Measurements from ENCODE around the gene B3GAT1. TPM values are rescaled to one million over a fixed set of nuclear protein-coding genes. Genes with fewer than 3 reads are reported as not detected.

Gene B3GAT1
- total and polyA plus RNA-seq, 2 experiments from 2014 or later: 4.8 to 28.3 TPM

DNA sequence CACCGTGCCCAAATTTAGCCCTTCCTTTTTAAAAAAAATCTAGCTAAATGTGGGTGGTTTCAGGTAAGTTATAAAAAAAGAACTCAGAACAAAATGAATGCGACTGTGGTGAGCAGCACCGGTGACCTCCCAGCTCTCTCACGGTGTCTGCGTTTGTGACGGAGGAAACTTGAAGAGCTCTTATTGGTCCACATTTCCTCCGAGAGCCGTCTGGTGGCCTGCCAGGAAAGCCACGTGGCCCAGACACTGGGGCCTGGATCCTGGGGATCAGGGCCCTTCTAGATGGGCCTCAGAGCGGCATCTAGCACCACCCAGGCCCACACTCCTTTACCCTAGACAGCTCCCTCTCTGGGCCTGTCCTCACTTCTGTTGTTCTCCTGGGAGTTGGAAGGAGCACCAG is 39.5 kb downstream of the B3GAT1 start (continued):
- TF ChIP-seq, protein P1, sequence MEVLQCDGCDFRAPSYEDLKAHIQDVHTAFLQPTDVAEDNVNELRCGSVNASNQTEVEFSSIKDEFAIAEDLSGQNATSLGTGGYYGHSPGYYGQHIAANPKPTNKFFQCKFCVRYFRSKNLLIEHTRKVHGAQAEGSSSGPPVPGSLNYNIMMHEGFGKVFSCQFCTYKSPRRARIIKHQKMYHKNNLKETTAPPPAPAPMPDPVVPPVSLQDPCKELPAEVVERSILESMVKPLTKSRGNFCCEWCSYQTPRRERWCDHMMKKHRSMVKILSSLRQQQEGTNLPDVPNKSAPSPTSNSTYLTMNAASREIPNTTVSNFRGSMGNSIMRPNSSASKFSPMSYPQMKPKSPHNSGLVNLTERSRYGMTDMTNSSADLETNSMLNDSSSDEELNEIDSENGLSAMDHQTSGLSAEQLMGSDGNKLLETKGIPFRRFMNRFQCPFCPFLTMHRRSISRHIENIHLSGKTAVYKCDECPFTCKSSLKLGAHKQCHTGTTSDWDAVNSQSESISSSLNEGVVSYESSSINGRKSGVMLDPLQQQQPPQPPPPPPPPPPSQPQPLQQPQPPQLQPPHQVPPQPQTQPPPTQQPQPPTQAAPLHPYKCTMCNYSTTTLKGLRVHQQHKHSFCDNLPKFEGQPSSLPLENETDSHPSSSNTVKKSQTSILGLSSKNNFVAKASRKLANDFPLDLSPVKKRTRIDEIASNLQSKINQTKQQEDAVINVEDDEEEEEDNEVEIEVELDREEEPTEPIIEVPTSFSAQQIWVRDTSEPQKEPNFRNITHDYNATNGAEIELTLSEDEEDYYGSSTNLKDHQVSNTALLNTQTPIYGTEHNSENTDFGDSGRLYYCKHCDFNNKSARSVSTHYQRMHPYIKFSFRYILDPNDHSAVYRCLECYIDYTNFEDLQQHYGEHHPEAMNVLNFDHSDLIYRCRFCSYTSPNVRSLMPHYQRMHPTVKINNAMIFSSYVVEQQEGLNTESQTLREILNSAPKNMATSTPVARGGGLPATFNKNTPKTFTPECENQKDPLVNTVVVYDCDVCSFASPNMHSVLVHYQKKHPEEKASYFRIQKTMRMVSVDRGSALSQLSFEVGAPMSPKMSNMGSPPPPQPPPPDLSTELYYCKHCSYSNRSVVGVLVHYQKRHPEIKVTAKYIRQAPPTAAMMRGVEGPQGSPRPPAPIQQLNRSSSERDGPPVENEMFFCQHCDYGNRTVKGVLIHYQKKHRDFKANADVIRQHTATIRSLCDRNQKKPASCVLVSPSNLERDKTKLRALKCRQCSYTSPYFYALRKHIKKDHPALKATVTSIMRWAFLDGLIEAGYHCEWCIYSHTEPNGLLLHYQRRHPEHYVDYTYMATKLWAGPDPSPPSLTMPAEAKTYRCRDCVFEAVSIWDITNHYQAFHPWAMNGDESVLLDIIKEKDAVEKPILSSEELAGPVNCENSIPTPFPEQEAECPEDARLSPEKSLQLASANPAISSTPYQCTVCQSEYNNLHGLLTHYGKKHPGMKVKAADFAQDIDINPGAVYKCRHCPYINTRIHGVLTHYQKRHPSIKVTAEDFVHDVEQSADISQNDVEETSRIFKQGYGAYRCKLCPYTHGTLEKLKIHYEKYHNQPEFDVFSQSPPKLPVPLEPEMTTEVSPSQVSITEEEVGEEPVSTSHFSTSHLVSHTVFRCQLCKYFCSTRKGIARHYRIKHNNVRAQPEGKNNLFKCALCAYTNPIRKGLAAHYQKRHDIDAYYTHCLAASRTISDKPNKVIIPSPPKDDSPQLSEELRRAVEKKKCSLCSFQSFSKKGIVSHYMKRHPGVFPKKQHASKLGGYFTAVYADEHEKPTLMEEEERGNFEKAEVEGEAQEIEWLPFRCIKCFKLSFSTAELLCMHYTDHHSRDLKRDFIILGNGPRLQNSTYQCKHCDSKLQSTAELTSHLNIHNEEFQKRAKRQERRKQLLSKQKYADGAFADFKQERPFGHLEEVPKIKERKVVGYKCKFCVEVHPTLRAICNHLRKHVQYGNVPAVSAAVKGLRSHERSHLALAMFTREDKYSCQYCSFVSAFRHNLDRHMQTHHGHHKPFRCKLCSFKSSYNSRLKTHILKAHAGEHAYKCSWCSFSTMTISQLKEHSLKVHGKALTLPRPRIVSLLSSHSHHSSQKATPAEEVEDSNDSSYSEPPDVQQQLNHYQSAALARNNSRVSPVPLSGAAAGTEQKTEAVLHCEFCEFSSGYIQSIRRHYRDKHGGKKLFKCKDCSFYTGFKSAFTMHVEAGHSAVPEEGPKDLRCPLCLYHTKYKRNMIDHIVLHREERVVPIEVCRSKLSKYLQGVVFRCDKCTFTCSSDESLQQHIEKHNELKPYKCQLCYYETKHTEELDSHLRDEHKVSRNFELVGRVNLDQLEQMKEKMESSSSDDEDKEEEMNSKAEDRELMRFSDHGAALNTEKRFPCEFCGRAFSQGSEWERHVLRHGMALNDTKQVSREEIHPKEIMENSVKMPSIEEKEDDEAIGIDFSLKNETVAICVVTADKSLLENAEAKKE (CRISPR knock-in tag; IDR thresholded peaks at IDR 0.05): no peak

- Mint-ChIP-seq H3K27ac (no peak overlapping the region), H3K4me1 (peaks cover 7% of the 10 kb centered on the region), H3K36me3 (ENCODE audit: low read depth) (peaks cover 4% of the 10 kb centered on the region; the same call in 2 of the 3 replicates), H3K9me3 (no peaks in the 10 kb centered on the region), H3K4me3 (no peak overlapping the region), H3K27me3 (ENCODE audit: insufficient read depth, low read depth, poor library complexity) (peaks cover 10% of the 10 kb centered on the region)
- Histone ChIP-seq H3K9me2 (ENCODE audit: insufficient read depth) (no peaks in the 10 kb centered on the region), H3K4me2 (no peak overlapping the region), H3K27ac (ENCODE audit: low read depth) (no peak overlapping the region), H3K4me3 (no peak overlapping the region), H2AFZ (no peak overlapping the region), H4K20me1 (replicated peaks; ENCODE audit: insufficient read depth) (no peaks in the 10 kb centered on the region), H3K79me2 (replicated peaks; ENCODE audit: insufficient read depth) (no peaks in the 10 kb centered on the region), H3K27me3 (ENCODE audit: insufficient read depth) (no peaks in the 10 kb centered on the region), H3K36me3 (ENCODE audit: insufficient read depth) (no peaks in the 10 kb centered on the region), H3F3A (replicated peaks; ENCODE audit: low read depth) (no peaks in the 10 kb centered on the region), H3K4me1 (ENCODE audit: insufficient read depth) (no peaks in the 10 kb centered on the region)
- no peak for DNase-seq (ENCODE audit: low spot score)
- no peak for ATAC-seq
- TF ChIP-seq ZNF114 (CRISPR knock-in tag; IDR thresholded peaks at IDR 0.05) (no peak), REST (IDR thresholded peaks at IDR 0.05; ENCODE audit: unreplicated experiment) (no peak), ETS1 (IDR thresholded peaks at IDR 0.05) (no peak), NANOG (IDR thresholded peaks at IDR 0.05; ENCODE audit: borderline replicate concordance) (no peak), POLR2AphosphoS5 (IDR thresholded peaks at IDR 0.05; ENCODE audit: low read depth) (no peak)
- TF ChIP-seq, protein P2, sequence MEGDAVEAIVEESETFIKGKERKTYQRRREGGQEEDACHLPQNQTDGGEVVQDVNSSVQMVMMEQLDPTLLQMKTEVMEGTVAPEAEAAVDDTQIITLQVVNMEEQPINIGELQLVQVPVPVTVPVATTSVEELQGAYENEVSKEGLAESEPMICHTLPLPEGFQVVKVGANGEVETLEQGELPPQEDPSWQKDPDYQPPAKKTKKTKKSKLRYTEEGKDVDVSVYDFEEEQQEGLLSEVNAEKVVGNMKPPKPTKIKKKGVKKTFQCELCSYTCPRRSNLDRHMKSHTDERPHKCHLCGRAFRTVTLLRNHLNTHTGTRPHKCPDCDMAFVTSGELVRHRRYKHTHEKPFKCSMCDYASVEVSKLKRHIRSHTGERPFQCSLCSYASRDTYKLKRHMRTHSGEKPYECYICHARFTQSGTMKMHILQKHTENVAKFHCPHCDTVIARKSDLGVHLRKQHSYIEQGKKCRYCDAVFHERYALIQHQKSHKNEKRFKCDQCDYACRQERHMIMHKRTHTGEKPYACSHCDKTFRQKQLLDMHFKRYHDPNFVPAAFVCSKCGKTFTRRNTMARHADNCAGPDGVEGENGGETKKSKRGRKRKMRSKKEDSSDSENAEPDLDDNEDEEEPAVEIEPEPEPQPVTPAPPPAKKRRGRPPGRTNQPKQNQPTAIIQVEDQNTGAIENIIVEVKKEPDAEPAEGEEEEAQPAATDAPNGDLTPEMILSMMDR (conservative IDR thresholded peaks at IDR 0.05; ENCODE audit: low read depth in 2 of 2): no peak
These were observed 40.4 kb downstream of the B3GAT1 start for GRCh38 chr11:134371436-134372185.
